CD4-positive, alpha-beta memory T cell (primary cell): ENCODE results near the gene P2RY14. TPM values are rescaled to one million over a fixed set of nuclear protein-coding genes. Genes with fewer than 3 reads are reported as not detected.

ENCODE experiments used
- CTCF ChIA-PET: fragments of 350-600 bp; sonication (Branson Sonifier 250); formaldehyde crosslinking; loops from one replicate; lab custom pipeline; 2021; ENCODE audit warnings: inconsistent platforms; ENCODE audit not compliant: partially characterized antibody; lab: Charles Lee
- POLR2A ChIA-PET: fragments of 350-600 bp; sonication (Branson Sonifier 250); formaldehyde crosslinking; loops from one replicate; lab custom pipeline; 2021; ENCODE audit not compliant: partially characterized antibody; lab: Charles Lee
- DNase-seq, 5 donors: peaks; one replicate each; pipeline versions ENCODE4 v3.0.0 to v3.0.0-alpha.2; 2020 to 2022; ENCODE audit warnings: mixed read lengths in 1 of 5
- H3K27ac ChIP-seq: one replicate; pipeline ENCODE4 v1.7.0; 2013; ENCODE audit warnings: low read depth, low read length
- H3K27me3 ChIP-seq: 2 replicates; pipeline ENCODE4 v1.7.0; 2013; ENCODE audit warnings: mild to moderate bottlenecking, low read length, moderate library complexity; ENCODE audit not compliant: insufficient read depth
- H3K36me3 ChIP-seq: 2 replicates; pipeline ENCODE4 v1.7.0; 2013; ENCODE audit warnings: mild to moderate bottlenecking, low read length, moderate library complexity; ENCODE audit not compliant: insufficient read depth
- H3K4me1 ChIP-seq: 2 replicates; pipeline ENCODE4 v1.7.0; 2013; ENCODE audit warnings: mild to moderate bottlenecking, low read length, moderate library complexity; ENCODE audit not compliant: insufficient read depth
- H3K4me3 ChIP-seq, 2 donors: one replicate each; pipeline ENCODE4 v1.7.0; 2013; ENCODE audit warnings: low read length in 2 of 2, mild to moderate bottlenecking in 1 of 2
- H3K9me3 ChIP-seq, 2 donors: one replicate each; pipeline ENCODE4 v1.7.0; 2013; ENCODE audit warnings: low read length in 2 of 2, control low read depth in 1 of 2; ENCODE audit not compliant: control insufficient read depth in 1 of 2
- H3K27ac Mint-ChIP-seq, 7 donors: one replicate each; pipeline ENCODE4 v1.8.0; 2020 to 2021; ENCODE audit warnings: mixed read lengths in 7 of 7, mild to moderate bottlenecking in 6 of 7, inconsistent platforms in 3 of 7, moderate library complexity in 3 of 7
- H3K27me3 Mint-ChIP-seq, 2 donors: one replicate each; pipeline ENCODE4 v1.8.0; 2020 to 2021; ENCODE audit warnings: mixed read lengths in 2 of 2
- H3K36me3 Mint-ChIP-seq, 2 donors: one replicate each; pipeline ENCODE4 v1.8.0; 2020 to 2021; ENCODE audit warnings: mixed read lengths in 2 of 2, inconsistent platforms in 1 of 2, mild to moderate bottlenecking in 1 of 2
- H3K4me1 Mint-ChIP-seq, 4 donors: one replicate each; pipeline ENCODE4 v1.8.0; 2020 to 2021; ENCODE audit warnings: mixed read lengths in 4 of 4, mild to moderate bottlenecking in 1 of 4
- H3K4me3 Mint-ChIP-seq, 8 donors: one replicate each; pipeline ENCODE4 v1.8.0; 2020 to 2021; ENCODE audit warnings: mixed read lengths in 8 of 8, mild to moderate bottlenecking in 7 of 8, moderate library complexity in 6 of 8, inconsistent platforms in 3 of 8
- H3K9me3 Mint-ChIP-seq, 8 donors: one replicate each; pipeline ENCODE4 v1.8.0; 2020 to 2021; ENCODE audit warnings: mixed read lengths in 8 of 8, mild to moderate bottlenecking in 5 of 8, inconsistent platforms in 3 of 8, moderate library complexity in 1 of 8
- intact Hi-C: fragments of 100-400 bp; cut with micrococcal nuclease; formaldehyde crosslinking; loops from one replicate; pipeline ENCODE4 v1.15.1; 2023
- polyA plus RNA-seq, 2 donors: library from polyadenylated mRNA; unstranded; fragments of 300-500 nt; fragmentation: Illumina TruSeq; gene quantifications; one replicate each; pipeline ENCODE4 v1.2.3, GENCODE V29; 2021
- total RNA-seq, 2 experiments: library from RNA; stranded (reverse); gene quantifications; one replicate each; pipeline ENCODE4 v1.2.3, GENCODE V29; 2021

Gene P2RY14
- total and polyA plus RNA-seq, 4 experiments from 2014 or later = 0.36 to 1.3 (median 1.1) TPM

- peaks cover 0 to 3% (median 0%) of the 10 kb centered on the region in 8 donors for H3K9me3 Mint-ChIP-seq
- H3K4me3 Mint-ChIP-seq = no peak overlapping the region
- intact Hi-C loops = loop anchor here (5.0 kb wide), 1 partner anchor 37 kb away; the partner anchor contains the start of gene P2RY13
- ChIA-PET CTCF (interaction anchor here (3.0 kb wide), 1 partner anchor 123 kb away, joined by 15 read pairs; no protein-coding TSS in a partner anchor), POLR2A (no interaction called here)
- no peak overlapping the region for H3K27ac Mint-ChIP-seq
- no peaks in the 10 kb centered on the region for H3K4me1 Mint-ChIP-seq
- Histone ChIP-seq H3K4me3 (no peak overlapping the region), H3K4me1 (no peaks in the 10 kb centered on the region), H3K27me3 (no peaks in the 10 kb centered on the region), H3K27ac (no peak overlapping the region), H3K36me3 (no peaks in the 10 kb centered on the region), H3K9me3 (no peaks in the 10 kb centered on the region)
- DNase-seq = no peak
- no peaks in the 10 kb centered on the region for H3K36me3 Mint-ChIP-seq
- H3K27me3 Mint-ChIP-seq = peaks cover 2 to 9% of the 10 kb centered on the region in 2 donors
Observed at GRCh38 chr3:151290673-151291072, 12.3 kb upstream of the P2RY14 start.

GRCh38 chr3:151289445-151289844 is 11.1 kb upstream of the P2RY14 start:
- intact Hi-C loops = loop anchor here (10.0 kb wide), 1 partner anchor 625 kb away; no protein-coding TSS in a partner anchor
- peaks cover 0 to 3% (median 0%) of the 10 kb centered on the region in 8 donors for H3K9me3 Mint-ChIP-seq
- no peak overlapping the region for H3K4me3 ChIP-seq
- DNase-seq = no peak
- no peaks in the 10 kb centered on the region for H3K9me3 ChIP-seq
- ChIA-PET POLR2A (no interaction called here), CTCF (interaction anchor here (2.0 to 6.6 kb wide), 2 partner anchors 11 to 121 kb away, joined by 6 to 88 read pairs; partner anchors contain the start of gene P2RY14)
- no peak overlapping the region for H3K27ac Mint-ChIP-seq
- no peaks in the 10 kb centered on the region for H3K36me3 Mint-ChIP-seq
- H3K27ac ChIP-seq = no peak overlapping the region
- no peaks in the 10 kb centered on the region for H3K36me3 ChIP-seq
- no peaks in the 10 kb centered on the region for H3K27me3 ChIP-seq
- no peak overlapping the region for H3K4me3 Mint-ChIP-seq
- H3K4me1 Mint-ChIP-seq = no peaks in the 10 kb centered on the region
- H3K4me1 ChIP-seq = peaks cover 2% of the 10 kb centered on the region
- peaks cover 2 to 4% of the 10 kb centered on the region in 2 donors for H3K27me3 Mint-ChIP-seq

GRCh38 chr3:151285940-151286339 is 7.6 kb upstream of the P2RY14 start:
- intact Hi-C loops = loop anchor here (10.0 kb wide), 1 partner anchor 629 kb away; no protein-coding TSS in a partner anchor
- Histone ChIP-seq H3K27ac (no peak overlapping the region), H3K4me1 (peaks cover 16% of the 10 kb centered on the region), H3K27me3 (no peaks in the 10 kb centered on the region), H3K9me3 (no peaks in the 10 kb centered on the region), H3K36me3 (no peaks in the 10 kb centered on the region), H3K4me3 (no peak overlapping the region)
- Mint-ChIP-seq H3K27ac (no peak overlapping the region), H3K9me3 (peaks cover 0 to 3% (median 0%) of the 10 kb centered on the region in 8 donors), H3K36me3 (no peaks in the 10 kb centered on the region), H3K27me3 (no peaks in the 10 kb centered on the region), H3K4me3 (no peak overlapping the region), H3K4me1 (peaks cover 11 to 18% (median 15%) of the 10 kb centered on the region in 4 donors)
- DNase-seq = no peak
- CTCF ChIA-PET = interaction anchor here (0.9 to 6.6 kb wide), 4 partner anchors 18 to 118 kb away, joined by 3 to 88 read pairs (median 4); no protein-coding TSS in a partner anchor
- POLR2A ChIA-PET = no interaction called here

GRCh38 chr3:151283907-151284461 is 5.6 kb upstream of the P2RY14 start:
- POLR2A ChIA-PET = interaction anchor here (0.8 to 1.5 kb wide), 2 partner anchors 113 to 127 kb away, joined by 3 to 5 read pairs; no protein-coding TSS in a partner anchor
- Histone ChIP-seq H3K27ac (no peak overlapping the region), H3K27me3 (no peaks in the 10 kb centered on the region), H3K4me3 (no peak overlapping the region), H3K4me1 (peaks cover 16% of the 10 kb centered on the region), H3K9me3 (no peaks in the 10 kb centered on the region), H3K36me3 (no peaks in the 10 kb centered on the region)
- Mint-ChIP-seq H3K4me3 (peak overlapping the region in 1 of 8 donors; percentile 47), H3K27me3 (no peaks in the 10 kb centered on the region), H3K4me1 (peaks cover 11 to 25% (median 16%) of the 10 kb centered on the region in 4 donors), H3K9me3 (peaks cover 0 to 3% (median 0%) of the 10 kb centered on the region in 8 donors), H3K27ac (peak overlapping the region; percentile 37 to 85 (median 70)), H3K36me3 (no peaks in the 10 kb centered on the region)
- CTCF ChIA-PET = interaction anchor here (0.6 to 6.6 kb wide), 11 partner anchors 16 to 197 kb away, joined by 3 to 88 read pairs (median 5); no protein-coding TSS in a partner anchor
- intact Hi-C loops = loop anchor here (1.0 to 10.0 kb wide), 8 partner anchors 57 to 631 kb away; no protein-coding TSS in a partner anchor
- DNase-seq = peak in 3 of 5 donors; percentile 10 to 20 (median 13)

DNA sequence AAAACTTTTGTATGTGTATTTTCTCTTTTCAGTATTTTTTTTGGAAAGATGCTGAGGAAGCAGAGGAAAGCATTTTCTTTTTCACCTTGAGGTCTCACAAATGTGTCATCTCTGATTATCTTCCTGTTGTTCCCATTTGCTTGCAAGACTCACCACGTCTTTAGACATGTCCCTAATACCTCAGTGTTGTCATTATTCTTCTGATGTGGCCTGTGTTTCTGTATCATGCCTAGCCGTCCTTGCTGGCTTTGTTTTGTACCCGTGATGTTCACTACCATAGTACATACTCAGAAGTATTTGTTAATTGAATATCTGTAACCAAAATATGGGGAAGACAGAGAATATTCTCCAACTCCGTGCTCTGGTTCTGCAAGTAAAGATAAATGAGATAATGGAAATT is 5.0 kb upstream of the P2RY14 start:
- Mint-ChIP-seq H3K4me3 (no peak overlapping the region), H3K27ac (peak overlapping the region; percentile 10 to 90 (median 74)), H3K4me1 (peaks cover 16 to 31% (median 21%) of the 10 kb centered on the region in 4 donors), H3K9me3 (peaks cover 0 to 3% (median 0%) of the 10 kb centered on the region in 8 donors), H3K27me3 (no peaks in the 10 kb centered on the region), H3K36me3 (no peaks in the 10 kb centered on the region)
- H3K4me3 ChIP-seq = no peak overlapping the region
- intact Hi-C loops = loop anchor here (1.0 to 10.0 kb wide), 8 partner anchors 56 to 631 kb away; no protein-coding TSS in a partner anchor
- peaks cover 22% of the 10 kb centered on the region for H3K4me1 ChIP-seq
- CTCF ChIA-PET = interaction anchor here (1.2 to 9.3 kb wide), 7 partner anchors 15 to 121 kb away, joined by 3 to 200 read pairs (median 7); no protein-coding TSS in a partner anchor
- DNase-seq = peak in 4 of 5 donors; percentile 35 to 45 (median 39)
- no peaks in the 10 kb centered on the region for H3K36me3 ChIP-seq
- H3K27me3 ChIP-seq = no peaks in the 10 kb centered on the region
- POLR2A ChIA-PET = no interaction called here
- H3K9me3 ChIP-seq = no peaks in the 10 kb centered on the region
- H3K27ac ChIP-seq = no peak overlapping the region

- no peaks in the 10 kb centered on the region for H3K27me3 ChIP-seq
- no peaks in the 10 kb centered on the region for H3K27me3 Mint-ChIP-seq
- no peaks in the 10 kb centered on the region for H3K9me3 ChIP-seq
- peak in 4 of 5 donors; percentile 64 to 71 (median 68) for DNase-seq
- no peaks in the 10 kb centered on the region for H3K36me3 Mint-ChIP-seq
- H3K4me1 ChIP-seq = peaks cover 27% of the 10 kb centered on the region
- ChIA-PET CTCF (interaction anchor here (0.9 to 9.5 kb wide), 16 partner anchors 15 to 127 kb away, joined by 3 to 221 read pairs (median 6); no protein-coding TSS in a partner anchor), POLR2A (interaction anchor here (1.4 kb wide), 1 partner anchor 55 kb away, joined by 4 read pairs; no protein-coding TSS in a partner anchor)
- peak overlapping the region in 6 of 7 donors; percentile 25 to 90 (median 77) for H3K27ac Mint-ChIP-seq
- no peaks in the 10 kb centered on the region for H3K36me3 ChIP-seq
- intact Hi-C loops = loop anchor here (1.0 to 10.0 kb wide), 8 partner anchors 56 to 632 kb away; no protein-coding TSS in a partner anchor
- peaks cover 20 to 36% (median 25%) of the 10 kb centered on the region in 4 donors for H3K4me1 Mint-ChIP-seq
- peaks cover 0 to 1% (median 0%) of the 10 kb centered on the region in 8 donors for H3K9me3 Mint-ChIP-seq
- H3K4me3 Mint-ChIP-seq = no peak overlapping the region
- no peak overlapping the region for H3K4me3 ChIP-seq
- no peak overlapping the region for H3K27ac ChIP-seq
Observed at GRCh38 chr3:151282921-151283320, 4.6 kb upstream of the P2RY14 start.
